SH-SY5Y (cell line): Measurements from ENCODE around the gene CTDSPL.

Experiments
- GATA2 ChIP-seq: IDR thresholded peaks from 2 replicates; pipeline ENCODE4 v1.6.1; 2011; ENCODE audit warnings: mild to moderate bottlenecking, low read depth, low read length
- GATA3 ChIP-seq: IDR thresholded peaks from 2 replicates; pipeline ENCODE4 v1.6.1; 2011; ENCODE audit warnings: low read depth, mild to moderate bottlenecking, low read length, moderate library complexity

Gene CTDSPL

DNA sequence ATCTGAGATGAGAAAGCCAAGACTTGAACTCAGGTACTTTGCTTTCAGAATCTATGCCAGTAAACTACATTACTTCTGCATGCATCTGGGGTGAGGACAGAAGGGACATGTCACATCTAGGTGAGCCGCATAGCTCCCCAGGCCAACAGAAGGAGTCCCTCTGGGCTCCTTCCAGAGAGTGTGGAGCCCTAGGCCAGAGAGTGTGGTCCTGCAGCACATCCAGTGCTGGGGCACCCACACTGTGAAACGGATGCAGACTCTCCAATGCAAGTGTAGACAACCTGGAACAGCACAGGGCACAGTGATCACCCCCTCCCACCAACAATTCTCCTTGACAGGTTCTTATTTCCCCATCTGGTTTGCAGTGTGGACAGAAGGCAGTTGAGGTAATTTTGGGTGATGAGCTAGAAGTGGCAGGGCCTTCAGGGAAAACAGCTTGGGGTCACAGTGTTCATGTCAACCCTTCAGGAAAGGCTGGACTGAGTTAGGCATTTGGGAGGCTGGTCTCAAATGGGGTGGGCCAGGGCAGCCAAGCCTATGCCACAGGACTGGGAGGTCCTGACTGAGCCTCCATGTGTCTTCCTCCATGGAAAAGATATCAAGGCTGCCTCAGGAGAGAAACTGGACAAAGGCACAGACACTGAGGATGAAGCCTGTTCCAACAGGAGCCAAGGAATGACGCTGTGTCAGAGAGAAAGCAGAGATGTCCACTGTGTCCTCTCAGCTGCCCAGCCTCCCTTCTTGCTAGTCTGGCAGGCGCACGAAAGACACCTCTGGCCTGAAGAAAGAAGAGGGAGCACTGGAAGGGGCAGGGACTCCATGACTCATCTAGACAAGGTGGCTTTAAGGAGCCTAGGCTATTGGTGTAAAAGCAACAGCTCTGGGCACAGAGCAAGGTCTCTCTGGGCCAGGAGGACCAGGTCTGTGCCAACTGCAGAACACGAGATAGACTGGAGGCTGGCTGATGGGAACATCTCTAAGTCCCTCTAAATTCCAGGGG is 166.1 kb downstream of the CTDSPL start:
- TF ChIP-seq GATA3 (no peak), GATA2 (no peak)

DNA sequence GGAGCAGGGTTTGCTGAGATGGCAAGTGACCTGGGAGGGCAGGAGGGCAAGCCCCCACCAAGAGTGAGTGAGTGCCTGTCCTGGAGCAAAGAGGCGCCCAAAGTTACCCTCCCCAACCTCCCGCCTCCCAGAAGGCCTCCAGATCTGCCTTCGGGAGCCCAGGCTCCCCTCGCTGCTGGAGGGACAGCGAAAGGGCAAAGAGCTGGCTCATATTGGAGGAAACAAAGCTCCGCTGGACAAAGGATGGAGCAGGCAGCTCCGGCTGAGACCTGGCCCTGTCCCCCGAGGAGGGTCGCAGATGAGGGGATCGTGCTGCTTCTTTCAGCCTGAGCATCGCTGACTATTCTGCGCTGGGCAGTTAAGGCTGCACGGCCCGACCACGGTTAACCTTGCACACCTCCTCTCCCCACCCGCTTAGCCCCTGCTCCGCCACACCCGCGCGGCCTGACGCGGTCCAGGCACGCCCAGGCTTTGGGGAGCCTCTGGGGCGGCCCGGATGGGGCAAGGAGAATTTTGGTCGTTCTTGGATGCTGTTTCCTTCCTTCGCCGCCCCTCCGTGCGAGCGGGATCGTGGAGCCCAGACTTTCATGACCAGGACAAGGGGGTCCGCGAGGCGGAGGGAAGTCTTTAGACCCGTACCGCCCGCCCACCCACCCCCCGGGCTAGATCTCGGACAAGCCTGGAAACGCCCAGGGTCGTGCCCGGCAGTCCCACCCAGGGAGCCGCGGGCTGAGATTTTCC is 167.1 kb downstream of the CTDSPL start:
- no peak for TF ChIP-seq GATA2
- no peak for TF ChIP-seq GATA3

DNA sequence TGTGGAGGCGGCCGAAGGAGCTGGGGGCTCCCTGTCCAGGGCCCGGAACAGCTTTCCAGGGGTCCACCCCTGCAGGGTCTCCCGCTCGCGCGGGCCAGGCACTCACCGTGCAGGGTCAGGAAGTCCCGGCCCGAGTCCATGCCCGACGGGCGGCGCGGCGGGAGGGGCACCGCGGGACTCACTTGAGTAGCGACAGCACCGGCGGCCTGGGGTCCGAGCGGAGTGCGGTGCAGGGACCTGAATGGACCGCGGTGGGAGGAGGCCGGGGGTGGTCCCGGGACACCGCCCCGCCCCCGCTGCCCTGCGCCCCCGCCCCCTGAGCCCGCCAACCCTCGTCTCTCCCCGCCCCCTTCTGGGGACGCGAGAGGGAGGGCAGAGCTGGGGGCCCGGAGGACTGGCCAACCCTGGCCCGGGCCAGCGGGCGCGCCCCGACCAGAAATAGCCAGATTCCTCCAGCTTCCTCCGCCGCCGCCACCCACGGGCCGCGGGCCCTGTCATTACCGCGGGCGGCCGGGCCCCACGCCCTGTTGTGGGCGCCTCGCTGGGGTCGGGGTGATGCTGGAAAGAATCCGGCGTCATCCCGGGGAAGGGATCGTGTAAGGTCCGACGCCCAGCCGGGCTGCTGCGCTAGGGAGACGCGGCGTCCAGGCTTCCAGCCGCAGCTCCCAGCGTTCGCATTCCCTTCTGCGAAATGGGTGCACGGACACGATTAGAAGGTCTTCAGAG is 167.9 kb downstream of the CTDSPL start, which contains the start of gene PLCD1:
Gene PLCD1, minus strand, starts transcription at position 243 of the 726 bp plus-strand sequence. Its CDS starts 103 bp downstream, at position 140.
- no peak for TF ChIP-seq GATA2

DNA sequence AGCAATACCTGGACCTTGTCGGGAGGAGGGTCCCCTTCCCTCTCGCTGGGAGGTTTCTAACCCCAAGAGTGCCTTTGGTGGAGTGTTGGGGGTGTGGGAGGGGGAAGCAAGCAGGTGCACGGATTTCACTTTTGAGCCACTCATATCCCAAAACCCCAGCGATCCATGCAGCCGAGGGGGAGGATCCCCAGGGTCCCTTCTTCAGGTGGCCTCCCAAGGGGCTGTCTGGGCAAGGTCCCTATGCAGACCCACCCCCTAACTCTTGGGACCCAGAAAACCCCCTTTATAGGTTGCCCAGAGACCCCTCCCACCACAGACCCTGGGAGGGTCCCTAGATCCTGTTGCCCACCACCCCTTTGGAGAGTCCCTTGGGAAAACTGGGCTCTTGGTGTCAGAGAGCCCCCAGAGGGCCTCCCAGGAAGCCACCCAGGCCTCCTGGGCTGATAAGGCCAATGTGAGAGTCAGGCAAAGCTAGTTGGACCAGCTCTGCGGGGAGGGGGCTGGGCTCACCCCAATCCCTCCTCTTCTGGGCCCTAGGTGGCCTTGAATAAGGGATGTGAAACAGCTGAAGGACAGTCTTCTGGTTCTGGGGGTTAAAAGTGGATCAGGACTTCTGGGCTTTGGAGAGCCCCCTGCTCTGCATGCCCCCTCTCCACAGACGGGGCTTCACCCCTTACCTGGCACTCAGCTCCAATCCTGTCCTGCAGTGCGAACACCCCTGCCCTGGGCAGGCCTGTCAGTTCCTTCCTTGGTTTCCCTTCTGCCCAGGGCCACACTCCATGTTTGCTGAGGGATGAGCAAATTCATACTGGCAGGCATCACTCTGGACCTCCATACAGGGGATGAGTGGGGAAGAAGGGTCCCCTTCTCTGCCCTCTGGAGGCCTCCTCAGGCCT is 168.7 kb downstream of the CTDSPL start:
- TF ChIP-seq GATA2 (no peak), GATA3 (no peak)

DNA sequence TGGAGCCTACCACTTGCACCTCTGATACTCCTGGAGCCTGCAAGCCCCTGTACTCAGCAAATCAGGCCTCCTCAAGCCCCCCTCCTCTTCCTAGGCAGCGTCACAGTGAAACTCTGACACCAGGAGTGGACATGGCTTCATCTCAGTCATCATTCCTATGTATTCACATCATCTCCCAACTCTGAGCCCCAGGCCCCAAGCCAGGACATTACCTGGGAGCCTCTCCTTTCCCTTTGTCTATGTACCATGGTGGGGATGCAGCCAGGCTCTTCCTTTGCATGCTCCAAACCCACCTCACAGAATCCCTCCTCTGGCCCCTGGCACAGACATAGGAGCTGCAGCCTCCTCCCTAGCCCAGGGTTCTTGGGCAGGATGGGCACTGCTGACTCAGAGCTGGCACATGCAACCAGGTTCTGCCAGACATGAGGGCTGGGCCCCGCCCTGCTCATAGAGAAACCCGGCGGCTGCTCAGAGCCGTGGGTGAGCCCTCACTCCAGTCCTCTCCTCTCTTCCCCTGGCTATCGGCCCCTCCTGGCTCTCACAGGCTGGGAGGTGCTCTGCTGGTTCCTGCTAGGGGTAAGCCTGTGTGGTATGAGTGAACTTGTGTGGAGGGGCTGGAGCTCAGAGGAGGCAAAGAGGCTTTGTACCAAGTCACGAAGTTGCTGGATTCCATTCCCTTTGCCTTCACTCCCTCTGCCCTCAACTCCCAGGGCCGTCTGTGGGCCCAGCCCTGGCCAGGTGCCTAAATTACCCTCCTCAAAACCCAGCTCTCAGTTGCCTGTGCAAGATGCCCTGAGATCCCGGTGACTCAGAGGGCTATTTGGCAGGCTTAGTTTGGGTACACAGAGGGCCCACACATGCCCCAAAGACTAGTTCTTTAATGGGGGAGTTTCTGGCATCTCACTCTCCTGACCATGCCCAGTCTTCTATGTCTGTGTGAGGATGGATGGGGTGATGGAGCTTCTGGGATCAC is 169.6 kb downstream of the CTDSPL start:
- TF ChIP-seq GATA3: no peak
- no peak for TF ChIP-seq GATA2

DNA sequence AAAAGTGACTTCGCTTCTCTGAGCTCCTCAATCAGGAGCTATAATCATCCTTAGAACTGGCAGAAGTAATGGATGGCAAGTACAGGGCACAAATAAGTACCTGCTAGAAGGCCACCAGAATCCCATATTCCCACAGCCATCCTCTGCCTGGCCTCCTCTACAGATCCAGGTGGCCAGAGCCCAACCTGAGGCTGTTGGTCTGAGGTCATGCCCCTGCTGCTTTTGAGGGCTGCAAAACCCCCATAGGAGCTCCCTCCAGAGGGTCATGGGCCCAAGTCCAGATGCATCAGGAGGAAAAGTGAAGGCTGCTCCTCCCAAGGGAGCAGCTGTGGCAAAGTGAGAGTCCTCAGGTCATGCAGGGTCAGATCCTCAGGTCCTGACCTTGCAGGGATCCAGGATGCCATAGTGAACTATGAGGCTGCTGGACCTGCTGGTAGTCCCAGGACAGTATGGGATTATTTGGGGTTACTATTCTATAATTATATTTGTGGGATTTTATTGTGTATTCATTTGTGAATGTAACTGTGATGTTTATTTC is 170.7 kb downstream of the CTDSPL start:
- TF ChIP-seq GATA2 (no peak), GATA3 (no peak)
